CMK (cell line): ENCODE measurements around the gene CNTN5.
A peak's percentile ranks its signal among the peaks of the same experiment; 100 is the strongest.
"Not testable (repeated sequence)": the region's sequence is repeated elsewhere in the genome, so short reads cannot be mapped to it uniquely, and the experiment has no call there.

ENCODE experiments used
- DNase-seq: peaks from one replicate; pipeline ENCODE4 v3.0.0-alpha.2; 2010; ENCODE audit warnings: low read depth

CNTN5 gene

DNA sequence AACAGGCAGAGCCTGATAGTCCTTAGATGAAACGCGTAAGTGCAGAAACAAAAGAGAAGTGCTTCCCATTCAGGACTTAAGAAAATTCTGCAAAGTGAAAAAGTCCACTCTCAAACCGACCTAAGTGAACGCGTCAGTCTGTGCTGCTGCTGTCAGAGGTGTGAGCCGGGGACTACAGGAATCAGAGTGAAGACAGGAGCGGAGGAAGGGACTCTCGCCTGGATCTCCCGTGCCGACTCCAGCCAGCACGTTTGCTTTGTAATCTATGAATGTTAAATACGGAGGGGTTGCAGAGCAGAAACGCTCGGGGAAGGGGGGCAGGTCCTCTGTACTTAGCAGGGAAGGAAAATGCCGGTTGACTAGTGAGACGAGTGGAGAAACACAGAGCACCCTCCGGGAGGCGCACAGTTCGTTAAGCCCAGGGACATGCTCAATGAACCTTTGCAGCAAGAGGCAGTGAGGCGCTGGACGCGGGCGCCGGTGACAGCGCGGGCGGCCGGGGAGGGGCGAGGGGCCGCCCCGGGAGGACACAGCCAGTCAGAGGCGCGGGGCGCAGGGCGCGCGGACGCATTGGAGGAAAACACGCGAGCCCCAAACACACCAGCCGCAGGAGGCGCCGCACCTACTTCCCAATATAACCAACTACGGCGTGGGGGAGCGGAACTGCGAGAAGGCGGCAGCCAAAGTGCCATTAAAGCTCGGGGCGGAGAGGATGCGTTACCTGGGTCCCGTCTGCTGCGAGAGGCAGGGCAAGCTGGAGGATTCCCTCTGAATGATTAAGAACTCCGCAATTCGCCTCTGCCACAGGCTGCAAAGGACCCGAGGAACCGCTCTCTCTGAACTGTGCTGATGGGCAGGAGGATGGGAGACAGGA lies at the start of gene CNTN5:
CNTN5 (plus strand) TSS at position 598 of the 874 bp plus-strand sequence.
- no peak for DNase-seq

DNA sequence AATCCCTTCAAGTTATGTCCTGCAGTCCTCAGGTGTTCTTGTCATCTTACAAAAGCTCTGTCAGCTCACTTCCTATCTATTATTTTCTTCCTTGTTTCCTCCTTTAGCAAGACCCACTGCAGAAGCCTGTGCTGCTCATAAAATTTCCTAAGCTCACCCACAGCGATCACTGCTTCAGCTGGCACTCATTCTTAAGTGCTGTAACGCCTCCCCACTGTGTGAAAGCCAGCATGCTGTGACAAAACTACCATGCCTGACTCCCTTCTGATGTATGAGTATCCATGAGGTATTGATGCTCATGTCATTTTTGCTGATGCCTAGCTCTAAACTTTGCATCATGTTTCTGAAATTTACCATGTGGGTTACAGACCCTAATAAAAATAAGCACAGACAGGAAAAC lies 41.5 kb upstream of the CNTN5 start:
- no peak for DNase-seq

DNA sequence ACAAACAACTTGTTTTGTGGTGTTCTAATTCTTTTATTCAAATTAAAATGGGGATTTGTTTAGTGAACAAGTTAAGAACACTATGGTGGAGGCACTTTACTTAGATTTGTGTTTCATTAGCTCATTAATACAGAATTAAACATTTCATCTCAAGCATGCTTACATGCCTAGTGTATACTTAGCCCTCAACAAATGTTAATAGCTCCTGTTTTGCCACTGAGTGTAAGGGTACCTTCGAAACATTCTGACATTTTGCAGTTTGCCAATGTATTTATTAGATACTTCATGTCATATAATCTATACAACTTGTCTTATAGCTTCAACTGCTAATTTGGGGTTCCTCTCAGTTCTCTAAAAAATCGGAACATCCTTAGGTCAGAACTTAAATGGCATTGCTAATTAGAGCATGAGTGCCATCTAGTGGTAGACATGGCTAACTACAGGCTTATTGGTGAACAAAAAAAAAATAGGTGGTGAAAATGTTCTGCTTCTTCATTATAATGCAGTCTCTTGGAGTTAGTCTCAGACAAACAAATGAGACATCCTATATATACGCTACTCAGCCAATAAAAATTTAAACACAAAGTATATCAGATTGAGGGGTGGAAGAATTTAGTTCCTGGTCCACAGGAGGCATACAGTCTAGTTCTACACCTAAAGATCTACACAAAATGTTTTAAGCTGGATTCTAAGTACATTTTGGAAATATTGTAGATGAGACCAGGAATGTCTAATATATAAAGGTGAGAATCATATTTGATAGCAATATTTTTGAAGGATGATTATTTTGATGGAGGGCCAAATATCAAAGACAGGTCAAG lies 4.9 kb upstream of the CNTN5 start:
- peak; percentile 27 for DNase-seq

DNA sequence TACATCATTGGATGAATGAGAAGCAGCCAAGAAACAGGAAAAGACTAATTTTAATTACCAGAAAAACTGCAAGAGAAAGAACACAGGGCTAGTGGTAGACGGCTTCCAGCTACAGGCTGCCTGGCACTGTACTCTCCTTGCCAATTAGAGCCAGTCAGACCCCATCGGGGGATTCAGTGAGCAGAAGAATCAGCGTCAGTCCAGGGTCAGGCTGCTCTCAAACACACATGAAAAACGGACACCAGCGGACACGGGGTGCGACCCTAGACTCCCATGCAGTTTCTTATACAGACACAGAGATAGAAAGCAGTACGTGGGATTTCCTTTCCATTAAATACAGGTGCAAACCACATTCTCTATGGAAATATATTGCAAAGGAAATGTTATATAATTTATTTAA lies 1.1 kb upstream of the CNTN5 start:
- DNase-seq, result no peak

DNA sequence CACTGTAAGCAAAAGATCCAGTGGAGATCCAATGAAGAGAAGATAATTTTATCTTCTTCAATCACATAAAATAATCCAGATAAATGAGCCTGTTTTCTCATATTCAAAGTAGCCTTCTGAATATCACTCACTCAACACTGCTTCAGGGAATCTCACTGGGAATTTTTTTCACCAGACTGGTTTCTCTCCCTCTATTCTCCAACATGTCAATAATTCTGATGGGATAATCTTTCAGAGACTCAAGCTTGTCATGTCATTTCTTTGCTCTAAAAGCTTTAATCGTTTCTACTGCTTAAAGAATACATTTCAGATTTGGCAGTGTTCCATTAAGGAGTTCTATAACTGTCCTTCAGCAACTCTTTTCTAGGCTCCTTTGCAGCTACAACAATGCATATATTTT lies 16.3 kb downstream of the CNTN5 start:
- DNase-seq, result no peak

DNA sequence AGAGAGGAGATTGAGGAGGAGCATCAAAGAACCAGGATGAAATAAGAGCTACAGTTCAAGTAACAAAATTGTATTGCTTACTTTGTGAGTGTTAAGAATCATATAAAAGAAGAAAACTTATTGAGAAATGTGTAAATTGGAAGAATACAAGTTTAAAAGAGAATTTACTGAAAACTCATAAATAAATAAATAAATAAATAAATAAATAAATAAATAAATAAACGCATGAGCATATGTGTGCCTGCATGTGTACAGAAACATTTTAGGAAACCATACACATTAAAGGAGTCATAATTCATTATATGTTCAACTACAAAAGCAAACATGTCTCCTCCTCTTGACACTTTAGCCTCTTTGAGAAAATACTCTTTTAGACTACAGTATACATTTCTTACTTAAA lies 42.6 kb downstream of the CNTN5 start:
- DNase-seq, result no peak

DNA sequence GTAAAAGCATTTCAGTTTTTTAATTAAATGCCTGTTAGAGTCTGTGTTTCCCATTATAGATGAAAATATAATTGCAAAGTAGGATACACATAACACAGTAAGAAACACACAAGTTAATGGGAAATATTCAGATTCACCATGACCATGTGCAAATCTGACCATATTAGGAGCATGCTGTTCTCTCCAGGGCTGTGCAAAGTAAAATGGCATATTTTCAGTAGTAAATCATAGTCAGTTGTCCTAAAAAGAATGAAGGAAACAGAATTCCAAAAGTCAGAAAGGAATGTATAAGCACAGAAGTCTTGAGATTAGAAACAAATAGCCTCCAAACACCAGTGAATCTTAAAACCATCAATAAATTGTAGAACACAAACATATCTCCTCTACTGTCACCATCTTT lies 44.4 kb downstream of the CNTN5 start:
- DNase-seq, result no peak

DNA sequence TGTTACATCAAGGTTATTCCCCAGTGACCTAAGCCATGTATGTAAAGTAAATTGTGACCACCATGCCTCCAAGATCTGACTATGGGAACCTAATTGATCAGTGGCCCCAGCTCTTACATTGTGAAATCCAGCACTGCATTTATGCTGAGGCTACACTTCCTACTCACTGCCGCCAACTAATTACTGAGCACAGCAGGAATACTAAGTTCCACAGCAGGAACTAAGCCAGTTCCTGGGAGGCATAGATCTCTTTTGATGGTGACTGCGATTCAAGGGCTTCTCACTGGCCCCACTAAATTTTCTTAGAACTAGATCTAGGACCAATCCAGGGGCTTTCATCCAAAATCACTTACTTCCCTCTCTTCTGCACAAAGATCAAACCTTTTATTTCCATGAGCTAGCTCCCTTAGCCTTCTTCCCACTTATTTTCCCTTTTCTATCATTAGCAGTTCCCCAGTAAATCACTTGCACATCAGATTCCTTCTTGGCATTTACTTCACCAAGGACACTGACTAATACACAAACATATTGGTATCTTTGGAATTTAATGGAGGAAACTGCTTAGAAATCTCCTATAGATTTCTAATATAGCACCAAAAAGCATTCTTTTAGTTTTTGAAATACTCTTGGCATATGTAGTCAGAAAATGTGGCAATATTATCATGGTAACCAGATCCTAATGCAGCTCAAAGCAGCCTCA lies 46.0 kb downstream of the CNTN5 start:
- DNase-seq, result no peak

DNA sequence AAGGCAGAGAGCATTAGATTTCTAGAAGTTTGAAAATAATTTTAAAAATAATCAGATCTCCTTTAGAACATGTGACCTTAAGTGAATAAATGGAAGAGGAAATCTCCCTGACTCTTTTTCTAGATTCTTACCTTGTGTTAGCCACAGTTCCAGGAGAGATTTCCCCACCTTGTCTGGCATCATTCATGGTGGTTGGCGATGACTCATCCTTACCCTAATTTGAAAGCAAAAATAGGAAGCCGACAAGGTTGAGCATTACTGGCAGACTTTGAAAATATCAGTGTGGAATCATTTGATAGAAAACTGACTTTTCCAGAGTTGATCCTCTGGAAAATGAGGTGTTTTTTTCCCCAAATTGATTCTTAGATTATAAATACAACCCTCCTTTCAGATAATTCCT lies 48.1 kb downstream of the CNTN5 start:
- DNase-seq, result no peak

DNA sequence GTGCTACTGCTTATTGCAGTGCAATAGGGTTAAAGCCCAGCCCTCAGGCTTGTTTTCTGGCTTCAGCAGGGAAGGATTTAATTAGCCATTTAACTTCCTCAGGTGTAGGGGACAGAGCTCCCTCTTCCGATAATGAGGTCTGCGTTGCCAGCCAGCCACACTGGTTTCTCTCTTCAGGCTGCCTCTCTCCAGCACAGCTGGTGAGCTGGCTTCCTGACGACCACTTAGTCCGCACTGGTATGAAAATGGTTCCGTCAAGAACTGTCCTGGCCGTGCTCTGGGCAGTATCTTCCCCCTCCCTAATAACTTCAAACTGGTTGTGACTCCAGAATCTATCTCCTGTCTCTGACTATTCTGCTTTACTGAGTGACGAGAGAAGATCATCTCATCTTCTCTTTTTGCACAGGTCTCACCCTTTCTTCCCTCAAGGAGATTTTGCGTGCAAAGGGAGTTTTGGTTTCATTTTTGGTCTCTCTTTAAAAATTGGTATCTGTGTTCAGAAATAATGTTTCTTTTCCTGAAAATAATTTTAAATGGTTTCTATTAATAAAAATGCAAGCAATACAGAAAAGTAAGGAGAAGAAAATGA lies 49.2 kb downstream of the CNTN5 start:
- DNase-seq, result no peak

DNA sequence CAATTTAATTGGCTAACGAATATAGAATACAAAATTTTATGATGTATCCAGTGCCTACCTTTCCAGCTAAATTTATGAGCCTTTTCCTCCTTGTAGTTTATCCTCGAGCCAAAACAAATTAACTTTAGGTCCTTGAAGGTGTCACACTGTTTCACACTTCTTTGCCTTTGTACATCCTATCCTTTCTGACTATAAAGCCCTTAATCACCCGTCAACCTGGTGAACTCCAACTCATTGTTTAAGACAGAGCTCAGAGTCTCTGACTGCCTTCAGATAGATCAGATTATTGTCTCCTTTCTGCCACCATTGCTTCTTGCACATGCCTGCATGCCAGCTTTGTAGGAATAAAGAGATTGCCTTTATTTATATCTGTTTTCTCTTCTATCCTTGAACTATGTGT lies 58.8 kb downstream of the CNTN5 start:
- no peak for DNase-seq

DNA sequence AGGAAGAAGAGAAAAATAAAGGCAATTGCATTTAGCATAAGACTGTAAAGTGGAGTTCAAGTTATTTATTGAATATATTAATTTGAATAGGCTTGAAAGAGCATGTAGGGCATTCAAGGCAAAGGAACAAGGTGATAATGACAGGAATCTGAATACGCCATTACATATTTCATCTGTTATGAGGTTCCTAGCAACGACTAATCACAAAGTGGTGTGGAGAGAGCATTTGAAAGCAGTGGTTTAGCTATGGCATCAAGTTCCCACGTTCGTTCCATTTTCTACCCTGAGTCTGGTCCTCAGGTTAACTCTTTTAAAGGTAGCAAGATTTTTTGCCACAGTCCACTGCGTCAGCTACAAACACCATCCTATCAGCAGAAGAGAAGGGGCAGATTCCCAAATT lies 59.4 kb downstream of the CNTN5 start:
- no peak for DNase-seq

DNA sequence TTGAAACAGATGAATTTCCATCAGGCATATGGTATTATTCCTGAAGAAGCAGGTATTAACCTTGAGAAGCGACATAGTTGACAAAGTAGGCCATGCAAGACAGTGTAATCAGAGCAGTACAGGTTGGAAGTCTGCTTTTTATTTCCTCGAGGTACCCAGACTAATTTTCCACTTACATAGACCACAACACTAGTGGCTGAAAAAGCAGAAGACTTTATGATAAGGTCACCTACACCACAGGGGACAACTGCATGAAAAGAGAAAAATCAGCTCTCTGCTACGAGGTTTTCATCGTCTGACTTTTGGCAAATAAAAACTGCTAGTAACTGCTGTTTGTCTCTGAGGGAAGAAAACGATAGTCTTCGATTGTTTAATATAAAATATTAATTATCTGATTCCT lies 77.5 kb downstream of the CNTN5 start:
- no peak for DNase-seq

DNA sequence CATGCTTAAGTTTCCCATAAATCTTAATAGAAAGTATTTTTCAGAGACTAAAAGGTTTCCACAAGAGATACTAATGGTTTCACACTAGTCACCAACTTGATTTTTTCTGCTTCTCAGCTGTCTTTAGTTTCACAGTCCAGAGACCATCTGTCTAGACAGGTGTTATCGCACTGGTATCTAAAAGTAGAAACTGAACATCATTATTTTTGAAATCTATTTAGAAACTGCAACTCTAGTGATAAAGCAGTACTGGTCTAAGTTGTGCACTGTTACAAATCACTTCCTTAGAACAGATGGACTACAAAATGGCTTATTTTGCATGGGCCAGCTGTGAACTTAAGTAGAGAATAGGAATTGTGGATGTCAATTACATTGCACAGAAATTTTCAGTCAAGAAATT lies 78.0 kb downstream of the CNTN5 start:
- no peak for DNase-seq

DNA sequence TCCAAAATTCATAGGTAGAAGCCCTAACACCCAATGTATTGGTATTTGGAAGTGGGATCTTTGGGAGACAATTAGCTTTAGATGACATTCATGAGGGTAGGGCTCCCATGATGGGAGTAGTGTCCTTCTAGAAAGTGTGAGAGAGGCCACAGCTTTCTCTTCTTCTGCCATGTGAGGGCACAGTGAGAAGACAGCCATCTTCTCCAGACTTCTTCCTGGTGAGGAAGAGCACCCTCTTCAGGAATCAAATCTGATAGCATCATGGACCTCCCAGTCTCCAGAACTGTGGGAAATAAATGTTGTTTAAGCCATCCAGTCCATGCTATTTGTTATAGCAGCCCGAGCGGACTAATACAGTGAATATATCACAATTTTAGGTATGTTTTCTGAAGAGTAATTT lies 96.9 kb downstream of the CNTN5 start:
- DNase-seq, result no peak

DNA sequence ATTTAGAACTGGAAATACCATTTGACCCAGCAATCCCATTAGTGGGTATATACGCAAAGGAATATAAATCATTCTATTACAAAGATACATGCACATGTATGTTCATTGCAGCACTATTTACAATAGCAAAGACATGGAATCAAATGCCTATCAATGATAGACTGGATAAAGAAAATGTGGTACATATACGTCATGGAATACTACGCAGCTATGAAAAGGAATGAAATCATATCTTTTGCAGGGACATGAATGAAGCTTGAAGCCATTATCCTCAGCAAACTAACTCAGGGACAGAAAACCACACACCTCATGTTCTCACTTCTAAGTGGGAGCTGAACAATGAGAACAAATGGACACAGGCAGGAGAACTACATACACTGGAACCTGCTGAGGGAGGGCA lies 113.1 kb downstream of the CNTN5 start:
- DNase-seq, result not testable (repeated sequence)

DNA sequence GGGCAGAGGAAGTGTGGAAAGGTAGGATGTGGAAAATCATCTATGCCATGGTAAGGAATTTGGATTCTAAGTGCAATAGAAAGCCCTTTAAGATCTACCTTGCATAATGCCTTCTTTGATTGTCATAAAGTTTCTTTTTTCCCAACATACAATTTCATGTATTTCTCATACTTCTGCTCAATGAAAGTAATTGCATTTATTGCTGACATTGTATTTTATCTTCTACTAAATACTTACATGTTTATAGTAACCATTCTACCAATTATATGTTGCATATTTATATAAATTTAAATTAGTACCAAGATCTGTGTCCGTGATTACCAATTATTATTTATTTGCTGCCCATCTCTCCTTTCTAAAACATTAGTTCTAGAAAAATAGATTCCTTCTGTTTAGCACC lies 114.8 kb downstream of the CNTN5 start:
- no peak for DNase-seq

DNA sequence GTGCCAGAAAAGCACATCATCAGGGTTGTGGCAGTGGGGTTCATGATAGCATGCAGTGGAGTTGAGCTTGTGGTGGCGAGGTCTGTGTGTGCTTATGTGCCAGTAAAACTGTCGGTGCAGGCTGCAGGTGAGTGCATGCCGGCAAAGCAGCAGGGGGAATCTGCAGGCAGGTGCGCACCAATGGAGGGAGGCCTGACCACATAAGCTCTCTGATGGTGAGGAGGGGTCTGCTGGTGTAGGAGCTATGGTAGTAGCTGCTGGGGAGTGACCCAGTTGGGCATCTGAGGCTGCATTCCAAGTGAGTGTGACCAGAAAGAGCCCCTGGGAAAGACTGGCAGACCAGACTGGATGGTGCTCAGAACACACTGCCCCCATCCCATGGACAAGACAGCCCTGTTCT lies 121.5 kb downstream of the CNTN5 start:
- DNase-seq, result no peak

DNA sequence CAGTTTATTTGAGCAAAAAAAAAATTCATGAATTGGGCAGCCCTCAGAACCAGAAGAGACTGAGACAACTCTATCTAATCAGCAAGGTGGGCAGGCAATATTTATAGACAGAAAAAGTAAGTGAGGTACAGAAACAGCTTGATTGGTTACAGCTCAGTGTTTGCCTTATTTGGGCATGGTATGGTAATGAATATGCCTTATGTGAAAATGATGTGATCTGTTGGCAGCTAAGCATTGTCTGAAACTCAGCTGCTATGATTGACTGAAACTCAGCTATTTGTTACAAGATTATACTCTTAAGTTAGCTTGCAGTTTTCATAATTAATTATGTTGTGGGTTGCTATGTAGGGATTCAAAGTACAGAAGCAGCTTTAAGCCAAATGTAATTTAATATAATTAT lies 127.6 kb downstream of the CNTN5 start:
- no peak for DNase-seq

DNA sequence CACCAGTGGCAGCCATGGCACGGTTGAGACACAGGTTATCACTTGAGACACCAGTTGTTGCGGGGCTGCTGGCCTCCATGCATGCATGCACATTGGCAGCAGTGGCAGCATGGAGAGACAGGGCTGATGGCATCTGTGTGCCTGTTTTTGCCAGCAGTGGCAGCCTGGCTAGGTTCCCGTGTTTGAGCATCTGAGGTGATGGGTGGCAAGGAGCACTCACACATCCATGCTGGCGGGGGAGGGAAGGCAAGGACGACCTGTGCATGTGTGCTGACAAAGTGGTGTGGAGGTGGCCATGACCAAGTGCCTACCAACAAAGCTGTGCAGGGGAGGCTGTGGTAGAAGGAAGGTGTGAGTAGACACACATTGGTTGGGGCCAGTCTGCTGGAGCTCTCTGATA lies 133.5 kb downstream of the CNTN5 start:
- no peak for DNase-seq

DNA sequence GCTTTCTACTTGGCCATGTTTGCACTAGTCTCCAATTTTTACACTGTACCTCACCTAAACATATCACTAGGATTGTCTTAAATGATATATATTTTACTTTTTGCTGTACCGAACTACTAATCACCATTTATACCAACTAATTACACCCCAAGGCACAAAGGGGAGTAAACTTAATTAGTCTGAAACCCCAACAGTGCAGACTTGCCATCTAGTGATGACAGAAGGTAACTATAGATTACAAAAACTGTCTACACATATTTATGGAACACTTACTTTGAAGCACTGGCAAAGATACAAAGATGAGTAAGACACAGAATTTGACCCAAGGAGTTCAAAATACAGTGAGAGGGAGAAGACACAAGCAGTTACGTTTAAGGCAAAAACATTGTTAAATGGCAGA lies 139.7 kb downstream of the CNTN5 start:
- DNase-seq, result no peak

DNA sequence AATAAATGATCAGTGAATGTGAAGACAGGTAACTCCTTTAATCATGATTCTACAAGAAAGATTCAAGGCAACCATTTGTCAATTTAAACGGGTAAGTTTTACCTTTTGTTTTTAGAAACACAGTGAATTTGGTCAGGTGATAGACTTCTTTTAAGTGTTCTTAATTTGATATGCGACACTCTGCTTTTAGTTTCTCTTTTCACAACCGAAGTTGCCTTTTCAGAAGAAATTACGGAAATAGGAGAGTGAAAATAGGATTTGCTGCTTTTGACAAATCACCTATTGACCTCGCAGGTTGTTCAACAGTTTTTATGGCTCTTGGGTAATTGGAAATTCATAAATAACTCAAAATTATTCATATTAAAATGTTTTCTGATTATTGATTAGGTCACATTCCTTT lies 142.1 kb downstream of the CNTN5 start:
- no peak for DNase-seq
